ENCODE data around the gene SPEM2. TPM values are rescaled to one million over a fixed set of nuclear protein-coding genes. Genes with fewer than 3 reads are reported as not detected.

Gene SPEM2
- total and polyA plus RNA-seq, 2 of the 8 experiments (the other 6 are each of a cell fraction or from before 2014, with no cell fraction given), result 0.03 TPM; not detected in 1

DNA sequence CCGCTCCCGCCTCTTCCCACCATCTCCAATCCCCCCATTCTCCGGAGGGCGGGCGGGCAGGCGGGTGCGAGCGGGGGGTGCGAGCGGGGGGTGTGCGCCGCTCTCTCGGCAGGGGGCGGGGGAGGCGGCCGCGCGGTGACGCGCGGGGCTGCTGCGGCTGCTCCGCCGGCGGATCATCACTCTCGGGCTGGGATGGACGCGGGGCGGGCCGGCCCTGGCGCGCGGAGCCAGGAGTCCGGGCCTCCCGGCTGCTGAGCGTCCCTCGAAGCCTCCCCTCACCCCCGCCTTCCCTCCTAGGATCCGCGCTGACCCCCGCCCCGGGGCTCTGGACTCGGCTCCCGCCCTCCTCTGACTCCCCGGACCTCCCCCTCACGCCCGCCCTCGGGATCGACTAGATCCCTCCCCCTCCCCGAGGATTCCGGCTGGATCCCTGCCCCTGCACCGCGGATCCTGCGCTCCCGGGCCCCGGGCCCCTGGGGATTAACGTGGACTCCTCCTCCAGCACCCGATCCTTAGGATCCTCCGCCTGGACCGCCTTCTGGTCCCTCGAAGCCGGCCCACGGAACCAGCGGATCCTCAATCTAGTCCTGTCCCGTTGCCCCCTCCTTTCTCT lies 20.6 kb upstream of the SPEM2 start:
- FAIRE-seq, result no peak
- TF ChIP-seq KDM4A (IDR thresholded peaks at IDR 0.05; ENCODE audit: low read depth, low read length, severe bottlenecking), result peak; percentile 51
- TF ChIP-seq SIN3A (conservative IDR thresholded peaks at IDR 0.05 in 1 of 2, IDR thresholded peaks at IDR 0.05 in 1 of 2; ENCODE audit: low read depth in 1 of 2, low read length in 2 of 2), result peak in 1 of 2 experiments; percentile 25; a peak in 1 of 4 replicates
- TF ChIP-seq NANOG (IDR thresholded peaks at IDR 0.05; ENCODE audit: insufficient read depth, low read depth, low read length, poor library complexity, severe bottlenecking), result no peak
- TF ChIP-seq RBBP5 (IDR thresholded peaks at IDR 0.05; ENCODE audit: borderline replicate concordance, low read depth, low read length), result peak; percentile 74; the same call in 1 of the 2 replicates
- peak overlapping the region; percentile 72 to 94 (median 81) for H3K4me3 ChIP-seq (ENCODE audit: extremely low read depth in 1 of 4, insufficient read depth in 2 of 4, low read depth in 3 of 4, low read length in 4 of 4)
- no peak overlapping the region for H2AK5ac ChIP-seq (ENCODE audit: low read depth, low read length)
- peak overlapping the region; percentile 60; the same call in 1 of the 2 replicates for H2BK5ac ChIP-seq (ENCODE audit: low read depth, low read length)
- no peak overlapping the region for H2BK20ac ChIP-seq (ENCODE audit: low read length)
- H3K9me3 ChIP-seq (ENCODE audit: insufficient read depth in 2 of 2, low read depth in 1 of 2, low read length in 1 of 2), result no peaks in the 10 kb centered on the region
- H3K18ac ChIP-seq (ENCODE audit: extremely low read depth, low read length), result peak overlapping the region; percentile 81
- peak overlapping the region; percentile 59 for H4K5ac ChIP-seq (ENCODE audit: insufficient read length, low read depth, low read length)
- peaks cover 0 to 15% (median 11%) of the 10 kb centered on the region in 4 experiments; a peak in 5 of 7 replicates for H3K4me1 ChIP-seq (replicated peaks in 1 of 4; ENCODE audit: control insufficient read depth in 3 of 4, insufficient read depth in 4 of 4, low read length in 3 of 4)
- H3K14ac ChIP-seq (ENCODE audit: insufficient read length), result no peak overlapping the region
- H3K9ac ChIP-seq (replicated peaks in 1 of 4; ENCODE audit: extremely low read depth in 1 of 4, low read depth in 3 of 4, low read length in 3 of 4), result peak overlapping the region; percentile 52 to 76 (median 59)
- H3K27me3 ChIP-seq (replicated peaks in 1 of 4; ENCODE audit: control insufficient read depth in 3 of 4, extremely low read depth in 1 of 4, insufficient read depth in 3 of 4, low read length in 3 of 4), result no peaks in the 10 kb centered on the region; a peak in 1 of 7 replicates
- H2BK120ac ChIP-seq (replicated peaks; ENCODE audit: low read depth, low read length), result no peak overlapping the region
- no peak overlapping the region for H3K23ac ChIP-seq (ENCODE audit: insufficient read length)
- H3K27ac ChIP-seq (ENCODE audit: low read depth, low read length), result peak overlapping the region; percentile 55; the same call in 1 of the 2 replicates
- H3K4me2 ChIP-seq (ENCODE audit: insufficient read depth in 1 of 2, low read depth in 2 of 2, low read length in 2 of 2), result peak overlapping the region; percentile 90 to 97
- H3K79me1 ChIP-seq (ENCODE audit: low read depth, low read length), result peaks cover 6% of the 10 kb centered on the region
- peaks cover 2 to 14% (median 10%) of the 10 kb centered on the region in 4 experiments; a peak in 5 of 8 replicates for H3K36me3 ChIP-seq (ENCODE audit: control insufficient read depth in 2 of 4, insufficient read depth in 4 of 4, low read length in 3 of 4)
- H3K79me2 ChIP-seq (ENCODE audit: control insufficient read depth in 1 of 2, insufficient read depth in 2 of 2, low read length in 2 of 2), result peaks cover 0 to 8% of the 10 kb centered on the region in 2 experiments; a peak in 1 of 4 replicates
- no peak overlapping the region for H2AFZ ChIP-seq (ENCODE audit: low read length)
- WGBS, 2 experiments (ENCODE audit: extremely low coverage in 1 of 2, insufficient coverage in 1 of 2, insufficient read length in 1 of 2, insufficient replicate concordance in 2 of 2, low coverage in 1 of 2, low lambda C conversion rate in 2 of 2, missing lambda C conversion rate in 1 of 2), result 1% methylated on average over 16 of the region's 65 CpGs; no CpG with 5 or more reads in 1 of the 2 experiments
- H2BK12ac ChIP-seq (ENCODE audit: low read depth, low read length), result no peak overlapping the region
- H3K23me2 ChIP-seq (ENCODE audit: low read depth, low read length), result peaks cover 15% of the 10 kb centered on the region; the same call in 1 of the 2 replicates
- POLR2A ChIA-PET (ENCODE audit: partially characterized antibody), result interaction anchor here (0.7 to 8.2 kb wide), 22 partner anchors 9 to 190 kb away, joined by 3 to 66 read pairs (median 4); partner anchors contain the start of genes ACAP1, CHRNB1, FGF11 and PLSCR3
- peak in 1 of 2 experiments; percentile 81 for DNase-seq (ENCODE audit: low read depth in 1 of 2, low spot score in 2 of 2)
- H3K56ac ChIP-seq (replicated peaks; ENCODE audit: insufficient read length, low read depth, low read length), result no peak overlapping the region
- peak overlapping the region; percentile 54 for H4K8ac ChIP-seq (ENCODE audit: extremely low read depth, insufficient read depth, low read length)
- no peak overlapping the region for H2BK15ac ChIP-seq (ENCODE audit: low read length)
- H4K20me1 ChIP-seq (replicated peaks in 1 of 2; ENCODE audit: control insufficient read depth in 1 of 2, insufficient read depth in 2 of 2, low read length in 2 of 2), result peaks cover 0 to 13% of the 10 kb centered on the region in 2 experiments
- H3K4ac ChIP-seq (replicated peaks; ENCODE audit: insufficient read length, low read depth, low read length), result no peak overlapping the region
- CTCF ChIA-PET (ENCODE audit: partially characterized antibody), result interaction anchor here (0.8 to 3.2 kb wide), 7 partner anchors 9 to 156 kb away, joined by 4 to 22 read pairs (median 5); partner anchors contain the start of genes TMEM95 and TNK1
- H4K91ac ChIP-seq (replicated peaks; ENCODE audit: insufficient read length, low read length), result no peak overlapping the region

Data from H1 (cell line).